HUES6 (cell line): ENCODE data around the gene SND1.
A peak's percentile ranks its signal among the peaks of the same experiment; 100 is the strongest.

ENCODE experiments used
- H3K27ac ChIP-seq: 2 replicates; pipeline ENCODE4 v1.7.0; 2013; ENCODE audit warnings: low read depth, mild to moderate bottlenecking, low read length, inconsistent platforms
- H3K27me3 ChIP-seq: 2 replicates; pipeline ENCODE4 v1.6.1; 2013; ENCODE audit warnings: low read length; ENCODE audit not compliant: control insufficient read depth, insufficient read depth
- H3K36me3 ChIP-seq: 2 replicates; pipeline ENCODE4 v1.6.1; 2013; ENCODE audit warnings: low read length; ENCODE audit not compliant: control insufficient read depth, insufficient read depth
- H3K4me1 ChIP-seq: 2 replicates; pipeline ENCODE4 v1.6.1; 2013; ENCODE audit warnings: low read length; ENCODE audit not compliant: control insufficient read depth, insufficient read depth
- H3K4me3 ChIP-seq: 2 replicates; pipeline ENCODE4 v1.5.1; 2013; ENCODE audit warnings: low read depth, low read length
- H3K9ac ChIP-seq: one replicate; pipeline ENCODE4 v1.6.1; 2013; ENCODE audit warnings: mild to moderate bottlenecking, low read length
- H3K9me3 ChIP-seq: 2 replicates; pipeline ENCODE4 v1.6.1; 2013; ENCODE audit warnings: low read depth, low read length; ENCODE audit not compliant: control insufficient read depth, insufficient read depth

SND1 gene

GRCh38 chr7:127653396-127653795 is 1.4 kb downstream of the SND1 start:
- Histone ChIP-seq H3K9me3 (no peaks in the 10 kb centered on the region), H3K27ac (no peak overlapping the region), H3K36me3 (peaks cover 16% of the 10 kb centered on the region; the same call in 1 of the 2 replicates), H3K4me3 (peak overlapping the region; percentile 88), H3K9ac (peak overlapping the region; percentile 42), H3K27me3 (no peaks in the 10 kb centered on the region), H3K4me1 (peaks cover 29% of the 10 kb centered on the region)

DNA sequence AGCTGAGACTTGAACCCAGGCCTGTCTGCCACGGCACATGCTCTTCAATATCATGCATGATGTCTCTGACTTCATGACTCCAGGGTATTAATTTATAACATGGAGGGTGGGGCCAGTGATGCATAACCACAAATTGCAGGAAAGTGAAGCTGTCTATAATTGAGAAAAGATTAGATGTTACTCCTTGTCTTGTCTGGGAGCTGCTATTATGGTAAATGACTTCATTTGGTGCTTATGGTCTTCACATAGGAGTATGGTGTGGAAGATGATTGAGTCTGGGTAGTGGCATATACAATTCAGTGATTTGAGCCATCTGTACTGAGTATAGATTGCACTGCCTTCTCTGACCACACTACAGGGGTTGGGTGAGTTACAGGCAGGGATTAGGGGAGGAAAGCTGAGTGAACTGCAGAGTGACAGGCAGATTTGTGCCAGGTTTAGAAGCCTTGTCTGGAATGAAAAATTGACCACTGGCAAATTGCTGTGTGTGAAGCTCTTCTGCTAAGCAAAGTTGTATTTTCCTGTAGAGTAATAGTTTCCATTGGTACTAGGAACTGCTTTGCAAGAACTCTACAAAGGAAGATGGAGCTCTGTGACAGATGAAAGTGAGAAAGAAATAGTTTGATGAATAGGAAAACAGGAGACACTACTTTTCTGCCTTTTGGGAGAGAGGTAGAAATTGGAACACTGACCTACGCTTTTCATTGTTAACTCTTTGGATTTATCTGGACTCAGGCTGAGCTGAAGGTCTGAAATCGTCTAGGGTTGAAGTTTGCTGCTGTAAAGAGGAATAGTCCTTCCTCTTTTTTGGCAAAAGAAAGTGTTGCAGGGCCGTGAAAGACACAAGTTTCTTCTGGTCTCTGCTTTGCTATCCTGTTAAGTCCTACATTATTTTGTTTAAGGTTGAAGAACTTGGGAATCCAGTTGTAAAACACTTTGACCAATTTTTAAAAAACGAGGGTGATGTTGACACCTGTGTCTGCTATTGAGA is 2.7 kb downstream of the SND1 start:
- H3K4me3 ChIP-seq, result peak overlapping the region; percentile 88; the same call in 1 of the 2 replicates
- H3K9ac ChIP-seq, result no peak overlapping the region
- H3K9me3 ChIP-seq, result no peaks in the 10 kb centered on the region
- H3K4me1 ChIP-seq, result peaks cover 29% of the 10 kb centered on the region
- peaks cover 28% of the 10 kb centered on the region; the same call in 1 of the 2 replicates for H3K36me3 ChIP-seq
- no peak overlapping the region for H3K27ac ChIP-seq
- no peaks in the 10 kb centered on the region for H3K27me3 ChIP-seq

GRCh38 chr7:127655720-127656119 is 3.7 kb downstream of the SND1 start:
- H3K9ac ChIP-seq, result no peak overlapping the region
- no peaks in the 10 kb centered on the region for H3K27me3 ChIP-seq
- H3K9me3 ChIP-seq, result no peaks in the 10 kb centered on the region
- H3K36me3 ChIP-seq, result peaks cover 35% of the 10 kb centered on the region; the same call in 1 of the 2 replicates
- peak overlapping the region; percentile 5; the same call in 1 of the 2 replicates for H3K4me3 ChIP-seq
- H3K4me1 ChIP-seq, result peaks cover 34% of the 10 kb centered on the region
- no peak overlapping the region for H3K27ac ChIP-seq

- no peak overlapping the region for H3K4me3 ChIP-seq
- no peak overlapping the region for H3K27ac ChIP-seq
- H3K27me3 ChIP-seq, result no peaks in the 10 kb centered on the region
- no peaks in the 10 kb centered on the region for H3K9me3 ChIP-seq
- no peak overlapping the region for H3K9ac ChIP-seq
- H3K4me1 ChIP-seq, result peaks cover 36% of the 10 kb centered on the region
- peaks cover 40% of the 10 kb centered on the region; the same call in 1 of the 2 replicates for H3K36me3 ChIP-seq
Observed at GRCh38 chr7:127657500-127657899, 5.5 kb downstream of the SND1 start.

GRCh38 chr7:127658970-127659630 is 7.1 kb downstream of the SND1 start:
- Histone ChIP-seq H3K9ac (no peak overlapping the region), H3K36me3 (peaks cover 39% of the 10 kb centered on the region; the same call in 1 of the 2 replicates), H3K4me3 (no peak overlapping the region), H3K27me3 (no peaks in the 10 kb centered on the region), H3K27ac (no peak overlapping the region), H3K4me1 (peaks cover 32% of the 10 kb centered on the region), H3K9me3 (no peaks in the 10 kb centered on the region)

DNA sequence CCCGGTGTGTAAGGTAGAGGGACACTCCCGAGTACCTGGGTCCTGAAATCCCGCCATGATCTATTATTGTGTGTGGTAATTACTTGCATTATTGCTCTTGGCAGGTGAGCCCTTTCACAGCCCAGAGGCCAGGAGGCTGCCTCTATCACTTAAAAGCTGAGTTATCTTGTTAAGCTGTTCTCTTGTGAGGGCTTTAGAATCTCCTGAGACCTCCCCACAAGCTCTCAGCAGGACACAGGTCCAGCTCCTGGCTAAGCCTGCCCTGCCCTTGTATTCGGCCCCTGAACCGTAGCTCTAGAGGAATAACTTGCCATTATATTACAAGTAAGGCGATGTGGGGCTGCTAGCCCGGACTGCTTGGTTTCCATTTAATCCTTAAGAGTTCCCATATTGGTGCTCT is 13.9 kb downstream of the SND1 start:
- H3K36me3 ChIP-seq, result peaks cover 5% of the 10 kb centered on the region; the same call in 1 of the 2 replicates
- H3K9ac ChIP-seq, result no peak overlapping the region
- no peak overlapping the region for H3K4me3 ChIP-seq
- H3K27ac ChIP-seq, result no peak overlapping the region
- H3K9me3 ChIP-seq, result no peaks in the 10 kb centered on the region
- H3K27me3 ChIP-seq, result no peaks in the 10 kb centered on the region
- peaks cover 23% of the 10 kb centered on the region for H3K4me1 ChIP-seq

- Histone ChIP-seq H3K9ac (no peak overlapping the region), H3K4me1 (peaks cover 17% of the 10 kb centered on the region), H3K9me3 (no peaks in the 10 kb centered on the region), H3K36me3 (peaks cover 2% of the 10 kb centered on the region; the same call in 1 of the 2 replicates), H3K4me3 (no peak overlapping the region), H3K27me3 (no peaks in the 10 kb centered on the region), H3K27ac (no peak overlapping the region)
Observed at GRCh38 chr7:127666602-127667001, 14.6 kb downstream of the SND1 start.

DNA sequence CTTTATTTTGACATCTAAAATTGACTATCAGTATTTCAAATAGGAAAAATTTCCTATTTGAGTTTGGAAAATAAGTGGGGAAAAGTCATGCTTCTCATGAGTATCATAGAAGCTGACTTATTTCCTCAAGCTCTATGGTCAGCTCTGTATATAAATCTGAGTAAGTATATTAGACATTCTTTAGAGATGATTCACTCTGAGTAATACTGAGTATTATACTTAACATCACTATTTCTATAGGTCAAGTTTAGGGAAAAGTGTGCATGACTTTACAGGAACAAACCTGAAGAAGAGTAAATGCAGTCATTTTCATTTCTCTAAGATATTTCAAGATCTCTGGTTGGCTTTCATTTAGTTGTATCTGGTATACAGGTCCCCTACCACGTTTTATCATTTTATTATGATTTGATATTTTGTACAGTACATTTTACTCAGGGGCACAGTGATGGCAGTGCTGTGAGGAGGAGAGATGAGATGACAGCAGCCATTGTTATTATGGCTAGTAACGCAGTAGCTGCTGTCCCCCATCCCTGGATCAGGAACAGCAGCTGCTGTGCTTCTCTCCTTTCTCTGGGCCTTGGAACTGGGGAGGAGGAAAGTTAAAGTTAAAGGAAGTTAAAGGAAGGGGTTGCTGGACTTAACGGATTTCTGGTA is 15.2 kb downstream of the SND1 start:
- H3K4me1 ChIP-seq, result peaks cover 17% of the 10 kb centered on the region
- H3K36me3 ChIP-seq, result peaks cover 7% of the 10 kb centered on the region; the same call in 1 of the 2 replicates
- no peaks in the 10 kb centered on the region for H3K27me3 ChIP-seq
- no peak overlapping the region for H3K9ac ChIP-seq
- no peak overlapping the region for H3K27ac ChIP-seq
- no peaks in the 10 kb centered on the region for H3K9me3 ChIP-seq
- H3K4me3 ChIP-seq, result no peak overlapping the region

DNA sequence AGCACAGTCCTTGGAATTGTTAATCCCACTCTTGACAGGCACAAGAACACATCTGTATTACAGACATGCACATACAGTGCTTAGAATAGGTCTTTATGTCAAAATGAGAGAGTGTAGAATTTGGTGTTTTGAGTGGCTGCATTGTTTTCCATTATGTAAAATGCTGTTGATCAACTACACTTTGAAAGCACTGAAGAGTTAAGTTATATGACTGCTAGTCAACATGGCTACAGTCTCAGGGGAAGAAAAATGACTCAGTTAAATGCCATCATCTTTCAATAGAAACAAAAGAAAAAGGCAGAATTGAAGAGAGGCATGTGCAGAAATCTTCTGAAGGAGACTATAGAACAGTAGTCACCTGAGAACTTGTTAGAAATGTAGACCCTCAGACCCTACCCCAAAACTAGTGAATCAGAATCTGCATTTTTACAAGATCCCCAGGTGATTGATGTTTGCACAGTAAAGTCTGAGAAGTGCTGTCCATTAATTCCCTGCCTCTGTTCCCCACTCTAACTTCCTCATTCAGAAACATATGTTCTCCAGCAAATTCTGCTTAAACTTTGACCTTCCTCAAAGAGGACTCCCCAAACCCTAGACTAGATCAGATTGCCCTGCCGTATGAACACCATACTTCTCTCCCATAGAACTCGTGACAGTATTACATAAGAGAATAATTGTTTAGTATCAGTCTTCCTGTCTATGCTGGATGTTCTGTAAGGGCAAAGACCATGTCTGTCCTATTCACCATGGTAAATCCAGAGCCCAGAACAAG is 16.0 kb downstream of the SND1 start:
- Histone ChIP-seq H3K36me3 (peaks cover 11% of the 10 kb centered on the region; the same call in 1 of the 2 replicates), H3K27me3 (no peaks in the 10 kb centered on the region), H3K27ac (no peak overlapping the region), H3K9ac (no peak overlapping the region), H3K4me1 (peaks cover 17% of the 10 kb centered on the region), H3K9me3 (no peaks in the 10 kb centered on the region), H3K4me3 (no peak overlapping the region)

GRCh38 chr7:127671341-127671740 is 19.3 kb downstream of the SND1 start:
- Histone ChIP-seq H3K4me1 (peaks cover 16% of the 10 kb centered on the region), H3K4me3 (no peak overlapping the region), H3K36me3 (peaks cover 22% of the 10 kb centered on the region), H3K27ac (no peak overlapping the region), H3K9ac (no peak overlapping the region), H3K27me3 (no peaks in the 10 kb centered on the region), H3K9me3 (no peaks in the 10 kb centered on the region)
